ENCODE measurements around the gene AOPEP. TPM values are rescaled to one million over a fixed set of nuclear protein-coding genes. Genes with fewer than 3 reads are reported as not detected.

Gene AOPEP
- total and polyA plus RNA-seq, 9 of the 15 experiments (the other 6 are each of a cell fraction or from before 2014, with no cell fraction given): 4.5 to 19.3 (median 13.5) TPM

- TF ChIP-seq NEUROD1 (IDR thresholded peaks at IDR 0.05; ENCODE audit: borderline replicate concordance, low read depth, low read length, partially characterized antibody) (no peak), EWSR1 (IDR thresholded peaks at IDR 0.05; ENCODE audit: borderline replicate concordance, low read depth, partially characterized antibody) (no peak)
Measured at GRCh38 chr9:94899464-94900221, 173.1 kb downstream of the AOPEP start (continued).

- intact Hi-C loops (cut with micrococcal nuclease) (no loop called here), in situ Hi-C loops (cut with MboI) (no loop called here)
- no peaks in the 10 kb centered on the region for H3K79me2 ChIP-seq (ENCODE audit: control insufficient read depth, insufficient read depth, low read length)
- POLR2A ChIA-PET: interaction anchor here (0.6 kb wide), 1 partner anchor 176 kb away, joined by 3 read pairs; no protein-coding TSS in a partner anchor
- H3K9me1 ChIP-seq (ENCODE audit: control insufficient read depth, insufficient read depth, low read length): no peaks in the 10 kb centered on the region
- ATAC-seq: no peak
- no peak overlapping the region for H2AFZ ChIP-seq (ENCODE audit: low read depth, low read length)
- no peaks in the 10 kb centered on the region for H3K27me3 ChIP-seq (ENCODE audit: control insufficient read depth in 2 of 2, insufficient read depth in 2 of 2, low read length in 2 of 2)
- no peak overlapping the region for H3K27ac ChIP-seq (ENCODE audit: extremely low read depth, low read depth, low read length)
- 27% methylated on average over 10 of the region's 10 CpGs for WGBS (ENCODE audit: insufficient coverage, low coverage, missing lambda C conversion rate)
- no peak overlapping the region for H3K4me2 ChIP-seq (ENCODE audit: insufficient read depth, low read length)
- H3K9me3 ChIP-seq (replicated peaks; ENCODE audit: control insufficient read depth, insufficient read depth, low read depth, low read length): no peaks in the 10 kb centered on the region
- no peaks in the 10 kb centered on the region; a peak in 1 of 5 replicates for H3K4me1 ChIP-seq (replicated peaks in 1 of 2; ENCODE audit: control insufficient read depth in 2 of 2, insufficient read depth in 2 of 2, low read length in 2 of 2)
- H3K4me3 ChIP-seq: no peak overlapping the region
- BruUV-seq (replicated peaks): no TSS peak
- H3K36me3 ChIP-seq (ENCODE audit: control insufficient read depth, insufficient read depth, low read length): no peaks in the 10 kb centered on the region
- no peak for DNase-seq (ENCODE audit: extremely low read depth in 1 of 4, low spot score in 3 of 4)
- FAIRE-seq: no peak
- no peaks in the 10 kb centered on the region for H4K20me1 ChIP-seq (replicated peaks; ENCODE audit: control insufficient read depth, insufficient read depth, low read length)
- no peak overlapping the region for H3K9ac ChIP-seq (ENCODE audit: insufficient read depth in 1 of 2, low read depth in 2 of 2, low read length in 2 of 2)
- CTCF ChIA-PET (ENCODE audit: low intra/inter-chr PET ratio): no interaction called here
- TF ChIP-seq SRSF3 (IDR thresholded peaks at IDR 0.05; ENCODE audit: insufficient read depth, low read length) (no peak), ESRRA (IDR thresholded peaks at IDR 0.05; ENCODE audit: borderline replicate concordance, low read depth) (no peak), ZNF445 (CRISPR knock-in tag; IDR thresholded peaks at IDR 0.05; ENCODE audit: low read depth) (no peak), ZNF212 (CRISPR knock-in tag; IDR thresholded peaks at IDR 0.05) (no peak), RUNX1 (IDR thresholded peaks at IDR 0.05; ENCODE audit: low read depth) (no peak), SRSF1 (IDR thresholded peaks at IDR 0.05; ENCODE audit: low read depth, low read length) (no peak), SP1 (CRISPR knock-in tag; IDR thresholded peaks at IDR 0.05) (no peak), ZNF695 (CRISPR knock-in tag; IDR thresholded peaks at IDR 0.05) (no peak), ZFP30 (CRISPR knock-in tag; IDR thresholded peaks at IDR 0.05; ENCODE audit: borderline replicate concordance) (no peak), MAZ (CRISPR knock-in tag; conservative IDR thresholded peaks at IDR 0.05 in 1 of 2, IDR thresholded peaks at IDR 0.05 in 1 of 2) (no peak), ZHX1 (conservative IDR thresholded peaks at IDR 0.05; ENCODE audit: low read length) (no peak), IRF1 (CRISPR knock-in tag; IDR thresholded peaks at IDR 0.05; ENCODE audit: borderline replicate concordance) (no peak), MYNN (IDR thresholded peaks at IDR 0.05) (no peak), MYNN (CRISPR knock-in tag; IDR thresholded peaks at IDR 0.05) (no peak)
Measured at GRCh38 chr9:94900222-94901018, 173.9 kb downstream of the AOPEP start.

Data from K562 (cell line).